NCI-H1092 (cell line): Measurements from ENCODE around the gene TNKS2.
"Not testable (repeated sequence)": the region's sequence is repeated elsewhere in the genome, so short reads cannot be mapped to it uniquely, and the experiment has no call there.

Source experiments
- DNase-seq: peaks from one replicate; lab custom pipeline; 2025; lab: John Stamatoyannopoulos, UW

Gene TNKS2

GRCh38 chr10:91865562-91866081 lies 67.4 kb downstream of the TNKS2 start:
- no peak for DNase-seq

GRCh38 chr10:91875156-91875555 lies 76.9 kb downstream of the TNKS2 start:
- DNase-seq: no peak

- DNase-seq: no peak
Observed at GRCh38 chr10:91875779-91876178, 77.6 kb downstream of the TNKS2 start.

- no peak for DNase-seq
Observed at GRCh38 chr10:91879515-91880170, 81.4 kb downstream of the TNKS2 start.

GRCh38 chr10:91880310-91880709 lies 82.1 kb downstream of the TNKS2 start:
- DNase-seq: no peak

- no peak for DNase-seq
Observed at GRCh38 chr10:91883549-91884444, 85.6 kb downstream of the TNKS2 start.

- DNase-seq: no peak
Observed at GRCh38 chr10:91884536-91884935, 86.3 kb downstream of the TNKS2 start.

- no peak for DNase-seq
Observed at GRCh38 chr10:91885362-91886079, 87.3 kb downstream of the TNKS2 start.

GRCh38 chr10:91886954-91887271 lies 88.7 kb downstream of the TNKS2 start:
- no peak for DNase-seq

GRCh38 chr10:91887272-91888076 lies 89.2 kb downstream of the TNKS2 start:
- DNase-seq: no peak

GRCh38 chr10:91891125-91892001 lies 93.1 kb downstream of the TNKS2 start:
- DNase-seq: no peak

GRCh38 chr10:91893051-91893450 lies 94.8 kb downstream of the TNKS2 start:
- DNase-seq: no peak

- not testable (repeated sequence) for DNase-seq
Observed at GRCh38 chr10:91894261-91894685, 96.0 kb downstream of the TNKS2 start.

GRCh38 chr10:91896212-91896756 lies 98.1 kb downstream of the TNKS2 start:
- no peak for DNase-seq

- no peak for DNase-seq
Observed at GRCh38 chr10:91897421-91897820, 99.2 kb downstream of the TNKS2 start.

- no peak for DNase-seq
Observed at GRCh38 chr10:91901784-91902677, 103.8 kb downstream of the TNKS2 start.

- no peak for DNase-seq
Observed at GRCh38 chr10:91907033-91907594, 108.9 kb downstream of the TNKS2 start.

GRCh38 chr10:91907914-91908336 lies 109.7 kb downstream of the TNKS2 start:
- DNase-seq: no peak
